DMS153 treated with DMSO at 0.1 percent for 48 hours (cell line): Measurements from ENCODE around the gene SPAG16.

Experiments used
- DNase-seq: peaks from one replicate; lab custom pipeline; 2025; ENCODE audit not compliant: unreplicated experiment; lab: John Stamatoyannopoulos, UW

The SPAG16 gene

DNA sequence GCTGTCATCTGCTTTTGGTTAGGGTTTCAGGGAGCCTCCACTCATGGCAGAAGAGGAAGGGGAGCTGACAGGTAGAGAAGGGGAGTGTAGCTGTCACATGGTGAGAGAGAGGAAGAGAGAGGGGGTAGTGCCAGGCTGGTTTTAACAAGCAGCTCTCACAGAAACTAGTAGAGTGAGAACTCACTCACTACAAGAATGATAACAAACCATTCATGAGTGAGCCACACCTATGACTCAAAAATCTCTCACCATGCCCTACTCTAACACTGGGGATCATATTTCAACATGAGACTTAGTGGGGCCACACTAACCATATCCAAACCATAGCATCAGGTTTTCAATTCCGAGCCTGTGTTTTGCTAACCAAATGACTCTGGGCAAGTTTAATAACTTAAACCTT lies 851.7 kb downstream of the SPAG16 start:
- no peak for DNase-seq

DNA sequence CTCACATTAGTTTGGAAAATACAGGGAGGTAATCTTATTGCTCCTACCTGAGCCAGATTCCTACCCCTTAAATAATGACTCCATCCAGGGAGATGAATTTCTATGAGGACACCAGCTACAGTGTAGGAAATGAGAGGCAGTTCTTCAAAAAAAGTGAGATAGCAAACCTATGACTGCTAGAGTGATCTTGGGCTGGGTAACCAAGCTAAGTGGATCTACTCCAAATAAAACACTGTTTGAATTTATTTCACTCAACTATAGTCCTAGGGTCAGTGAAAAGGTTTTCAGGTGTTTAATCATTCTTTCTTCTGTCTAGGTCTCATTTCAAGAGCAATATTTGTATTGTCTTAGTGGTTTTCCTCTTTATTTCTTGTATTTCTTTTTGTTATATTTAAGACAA lies 854.5 kb downstream of the SPAG16 start:
- no peak for DNase-seq

DNA sequence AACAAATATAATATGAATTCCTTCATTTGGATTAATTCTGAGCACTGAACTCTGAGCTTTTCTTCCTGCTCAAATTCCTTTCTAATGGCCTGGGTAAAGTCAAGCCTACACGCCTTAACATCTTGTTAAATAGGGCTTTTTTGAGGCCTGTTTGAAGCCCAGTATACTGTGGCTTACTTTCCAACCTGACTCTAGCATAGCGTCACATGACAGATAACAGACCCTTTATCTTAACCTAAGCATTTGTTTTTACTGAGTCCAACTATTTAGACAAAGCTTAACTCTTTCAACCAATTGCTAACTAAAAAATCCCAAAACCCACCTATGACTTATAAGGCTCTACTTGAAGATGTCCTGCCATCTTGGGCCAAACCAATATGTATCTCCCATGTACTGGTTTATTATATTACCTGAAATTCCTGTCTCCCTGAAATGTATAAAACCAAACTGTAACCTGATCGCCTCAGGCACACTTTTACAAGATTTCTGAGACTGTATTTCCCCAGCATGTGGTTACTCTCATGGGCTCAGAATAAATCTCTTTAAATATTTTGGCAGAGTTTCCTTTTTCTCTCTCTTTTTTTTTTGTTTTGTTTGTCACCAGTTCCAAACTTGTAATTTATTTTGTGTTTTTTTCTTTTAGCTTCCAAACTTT lies 855.5 kb downstream of the SPAG16 start:
- DNase-seq, result no peak

DNA sequence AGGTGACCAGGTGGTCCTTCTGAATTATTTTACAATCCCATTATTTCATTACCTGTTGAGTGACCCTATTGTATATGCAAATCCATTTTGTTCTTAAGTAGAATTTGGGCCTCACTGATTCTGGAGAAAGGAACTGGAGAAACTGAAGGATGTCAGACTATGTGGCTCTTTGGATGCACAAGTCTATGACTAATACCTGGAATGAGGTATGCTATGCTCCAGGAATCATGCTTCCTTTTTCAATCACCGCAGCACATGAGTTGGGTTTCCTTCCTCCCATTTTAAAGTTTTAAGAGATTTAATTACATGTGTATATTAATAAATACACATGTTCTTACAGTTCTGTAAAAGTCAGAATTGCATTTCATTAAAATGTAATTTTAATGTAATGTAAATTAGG lies 872.7 kb downstream of the SPAG16 start:
- DNase-seq, result no peak

DNA sequence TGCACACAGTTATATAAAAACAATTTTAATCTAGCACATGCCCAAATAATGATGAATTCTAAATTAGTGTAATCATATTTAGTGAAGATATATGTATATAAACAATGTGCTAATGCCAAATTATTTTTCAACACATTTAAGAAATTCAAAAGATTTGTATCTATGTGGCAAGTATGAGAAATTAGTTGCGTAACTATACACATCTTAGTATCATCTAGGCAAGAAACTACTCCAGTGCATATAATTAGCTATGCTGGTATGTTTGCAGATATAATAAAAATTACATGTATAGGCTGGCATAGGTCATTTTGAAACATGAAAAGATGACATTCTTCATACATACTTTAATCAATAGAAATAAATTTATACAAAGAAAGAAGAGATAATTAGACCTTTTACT lies 874.6 kb downstream of the SPAG16 start:
- DNase-seq, result no peak

DNA sequence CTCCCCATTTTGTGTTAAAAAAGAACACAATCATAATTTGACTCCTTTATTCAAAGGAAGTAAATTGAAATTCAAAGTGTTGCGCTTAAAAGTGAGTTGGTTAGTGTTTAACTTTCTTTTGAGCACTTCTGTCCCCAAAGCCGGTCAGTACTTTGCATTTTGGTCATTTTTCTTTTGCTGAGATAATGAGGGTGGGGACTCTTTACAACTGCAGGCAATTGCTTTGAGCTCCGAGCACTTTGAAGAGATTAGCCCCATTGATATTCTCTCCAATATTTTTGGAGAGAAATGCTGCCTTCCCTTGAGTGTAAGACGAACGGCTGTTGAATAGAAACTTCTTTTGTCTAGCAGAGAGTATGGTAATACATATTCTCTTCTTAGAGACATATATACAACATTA lies 885.0 kb downstream of the SPAG16 start:
- no peak for DNase-seq

DNA sequence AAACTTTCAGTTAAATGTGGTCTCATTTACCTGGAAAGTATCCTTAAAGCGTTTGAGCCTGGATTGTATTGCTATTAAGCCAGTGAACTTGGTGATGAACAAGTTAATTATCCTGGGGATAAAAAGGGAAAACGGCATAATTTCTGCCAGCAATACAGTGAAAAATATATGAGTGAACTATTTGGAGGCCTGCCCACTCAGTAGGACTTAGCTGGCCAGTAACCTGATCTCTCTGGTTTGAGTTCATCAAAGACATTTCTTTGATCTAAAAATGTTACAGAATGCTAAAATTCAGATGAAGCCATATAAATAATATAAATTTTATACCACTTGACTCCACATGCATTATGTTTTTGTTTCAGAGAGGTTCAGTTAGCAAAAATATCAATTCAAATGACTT lies 885.5 kb downstream of the SPAG16 start:
- DNase-seq, result no peak

DNA sequence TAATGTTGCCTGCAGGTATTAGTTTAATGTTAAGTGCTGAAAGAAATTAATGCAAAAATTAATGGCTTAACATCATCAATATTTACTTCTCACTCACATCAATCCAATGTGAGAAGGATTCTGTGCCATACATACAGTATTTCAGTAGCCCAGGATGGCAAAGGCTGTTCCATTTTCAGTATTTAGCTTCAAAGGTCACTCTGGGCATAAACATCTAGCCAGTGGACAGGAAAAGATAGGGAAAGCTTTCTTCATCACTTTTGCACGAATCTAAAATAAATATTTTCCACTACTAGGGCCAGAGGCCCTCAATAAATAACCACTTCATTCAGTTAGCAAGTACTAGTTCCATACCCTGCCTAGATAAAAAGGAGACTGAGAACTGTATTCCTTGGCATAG lies 890.3 kb downstream of the SPAG16 start:
- DNase-seq, result no peak

DNA sequence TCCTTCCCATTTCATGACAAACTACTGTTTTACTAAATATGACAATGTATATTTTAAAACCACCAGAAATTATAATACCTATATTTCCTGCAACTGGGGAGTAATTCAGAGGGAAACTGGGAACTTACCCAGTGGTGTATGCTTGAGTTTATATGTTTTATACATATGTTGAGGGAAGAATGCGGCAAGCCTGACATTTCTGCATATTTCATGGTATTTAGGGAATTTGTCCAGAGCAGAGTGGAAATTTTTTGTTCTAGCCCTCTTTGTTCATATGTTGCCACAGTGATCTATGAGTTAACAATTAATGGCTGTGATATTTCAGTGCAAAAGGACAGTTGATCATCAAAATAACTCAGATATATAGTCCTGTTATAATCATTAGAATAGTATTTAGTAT lies 895.8 kb downstream of the SPAG16 start:
- DNase-seq, result no peak

DNA sequence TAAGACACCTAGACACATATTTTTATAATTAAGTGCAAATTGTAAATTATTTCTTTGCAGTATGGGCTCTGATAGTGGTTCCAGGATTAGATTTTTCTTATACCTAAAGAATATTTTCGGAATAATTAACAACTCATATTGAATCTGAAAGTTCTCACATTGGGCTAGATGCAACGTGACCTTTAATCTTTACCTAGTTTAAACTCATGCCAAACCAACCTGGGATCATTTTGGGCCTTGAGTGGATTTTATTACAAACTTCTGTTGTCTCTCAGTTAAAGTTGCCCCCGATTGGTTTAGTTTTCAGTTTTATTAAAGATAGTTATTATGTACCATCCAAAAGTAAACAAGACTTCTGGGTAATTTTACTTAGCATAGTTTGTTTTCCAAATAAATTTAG lies 896.4 kb downstream of the SPAG16 start:
- DNase-seq, result no peak

DNA sequence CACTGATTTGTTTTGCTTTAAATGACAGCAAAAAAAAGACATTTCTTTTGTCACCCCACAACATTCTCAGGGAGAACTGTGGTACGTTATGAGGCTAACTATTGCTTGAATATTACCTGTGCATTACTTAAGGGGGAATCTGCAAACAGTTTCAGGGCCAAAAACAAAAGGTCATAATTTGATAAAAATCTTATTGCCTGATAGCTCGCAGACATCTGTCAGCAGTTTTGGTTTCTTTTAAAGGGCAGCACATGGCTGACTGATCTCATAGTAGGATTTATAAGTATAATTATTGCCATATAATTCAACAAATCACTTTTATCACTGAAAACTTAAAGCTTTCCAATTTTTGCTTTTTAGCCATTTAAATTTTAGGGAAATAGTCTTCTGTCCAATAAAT lies 900.2 kb downstream of the SPAG16 start:
- DNase-seq, result no peak

DNA sequence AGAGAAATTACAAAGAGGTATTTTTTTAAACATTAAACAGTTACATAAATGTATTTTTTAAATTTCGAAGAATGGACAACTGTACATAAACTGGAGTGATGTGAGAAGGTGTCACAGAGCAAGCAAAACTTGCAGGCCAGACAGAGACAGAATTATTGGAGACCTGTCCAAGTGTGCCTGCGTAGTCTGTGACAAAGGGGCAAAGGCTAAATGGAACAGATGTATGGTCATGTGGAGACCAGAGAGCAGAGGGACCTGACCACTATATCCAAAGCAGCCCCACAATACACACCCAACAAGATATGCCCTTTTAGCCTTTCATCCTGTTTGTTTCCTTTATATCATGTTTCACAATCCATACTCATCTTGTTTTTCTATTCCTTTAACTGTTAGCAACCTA lies 901.3 kb downstream of the SPAG16 start:
- DNase-seq, result no peak

DNA sequence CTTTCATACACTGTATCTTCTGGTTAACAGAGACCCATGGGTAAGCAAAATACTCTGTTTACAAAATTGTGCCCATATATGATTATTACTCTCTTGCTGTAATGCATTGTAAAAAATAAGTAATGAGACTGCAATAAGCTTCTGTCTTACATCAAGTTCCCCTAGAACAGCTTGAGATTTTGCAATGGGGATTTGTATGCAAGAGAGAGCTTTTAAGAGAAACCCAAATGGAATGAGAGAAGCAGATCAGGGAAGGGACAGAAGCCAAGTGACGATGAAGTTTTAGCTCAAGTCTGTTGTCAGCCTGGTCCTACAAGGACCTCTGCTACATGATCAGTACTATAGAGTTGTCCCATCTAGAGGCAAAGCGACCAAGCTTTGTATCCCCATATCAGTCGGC lies 908.4 kb downstream of the SPAG16 start:
- DNase-seq, result no peak

DNA sequence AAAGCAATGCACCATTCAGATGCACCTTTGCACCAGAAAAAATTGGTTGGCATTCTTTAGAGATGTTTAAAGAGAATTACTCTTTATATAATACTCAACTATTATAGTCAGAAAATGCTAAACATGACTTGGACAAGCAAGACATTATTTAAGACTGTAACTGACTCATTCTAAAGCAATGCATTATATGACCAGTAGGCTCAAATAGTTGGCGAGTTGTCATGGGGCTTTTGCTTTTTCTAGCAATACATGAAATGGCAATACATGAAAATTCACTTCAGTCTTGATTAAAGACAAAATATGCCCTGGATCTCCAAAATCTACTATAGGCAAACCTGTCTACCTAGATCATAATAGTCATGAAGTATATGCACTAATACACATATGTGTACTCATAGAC lies 909.7 kb downstream of the SPAG16 start:
- no peak for DNase-seq

DNA sequence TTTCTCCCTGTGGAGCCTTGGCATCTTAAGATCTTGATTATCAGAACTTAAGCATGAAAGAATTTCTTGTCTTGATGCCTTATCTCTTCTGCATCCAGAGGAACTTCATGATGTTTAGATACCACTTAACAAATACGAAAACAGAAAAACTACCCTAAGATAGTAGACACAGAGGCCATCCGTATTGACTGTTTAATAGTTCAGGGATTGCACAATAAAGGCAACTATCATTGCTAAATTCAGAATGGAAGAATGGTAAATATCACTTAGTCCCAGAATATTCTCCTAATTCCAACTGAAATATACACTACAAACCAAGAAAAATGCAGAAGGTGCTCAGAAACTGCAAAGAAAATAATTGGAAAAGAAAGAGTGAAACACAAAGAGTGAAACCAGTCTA lies 912.0 kb downstream of the SPAG16 start:
- DNase-seq, result no peak

DNA sequence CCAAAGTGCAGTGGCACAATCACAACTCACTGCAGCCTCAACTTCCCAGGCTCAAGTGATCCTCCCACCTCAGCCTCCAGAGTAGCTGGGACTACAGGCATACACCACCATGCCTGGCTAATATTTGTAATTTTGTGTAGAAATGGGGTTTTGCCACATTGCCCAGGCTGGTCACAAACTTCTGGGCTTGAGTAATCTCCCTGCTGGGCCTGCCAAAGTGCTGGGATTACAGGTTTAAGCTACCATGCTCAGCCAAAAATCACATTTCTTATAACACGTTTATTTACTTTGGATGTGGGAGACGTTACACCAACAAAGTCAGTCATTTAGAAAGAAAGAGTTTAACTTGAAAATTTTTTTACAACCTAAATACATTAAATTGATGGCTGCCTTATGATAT lies 917.6 kb downstream of the SPAG16 start:
- no peak for DNase-seq

DNA sequence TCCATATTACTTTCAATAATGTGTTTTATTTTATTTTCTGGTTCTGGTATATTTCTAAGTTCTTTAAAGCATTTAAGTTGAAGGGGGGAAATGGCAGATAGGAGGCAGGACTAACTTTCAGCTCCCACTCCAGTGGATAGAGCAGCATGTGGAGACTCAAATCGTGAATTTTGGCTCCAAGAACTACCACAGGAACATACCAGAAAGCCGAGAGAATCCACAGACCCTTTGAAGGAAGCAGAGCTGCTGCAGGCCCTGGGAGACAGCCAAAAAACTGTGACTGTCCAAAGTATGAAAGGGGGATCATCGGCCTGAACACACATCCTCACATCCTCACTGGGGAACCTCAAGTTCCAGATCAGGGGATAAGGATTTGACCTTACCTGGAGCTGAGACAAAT lies 919.0 kb downstream of the SPAG16 start:
- DNase-seq, result no peak

DNA sequence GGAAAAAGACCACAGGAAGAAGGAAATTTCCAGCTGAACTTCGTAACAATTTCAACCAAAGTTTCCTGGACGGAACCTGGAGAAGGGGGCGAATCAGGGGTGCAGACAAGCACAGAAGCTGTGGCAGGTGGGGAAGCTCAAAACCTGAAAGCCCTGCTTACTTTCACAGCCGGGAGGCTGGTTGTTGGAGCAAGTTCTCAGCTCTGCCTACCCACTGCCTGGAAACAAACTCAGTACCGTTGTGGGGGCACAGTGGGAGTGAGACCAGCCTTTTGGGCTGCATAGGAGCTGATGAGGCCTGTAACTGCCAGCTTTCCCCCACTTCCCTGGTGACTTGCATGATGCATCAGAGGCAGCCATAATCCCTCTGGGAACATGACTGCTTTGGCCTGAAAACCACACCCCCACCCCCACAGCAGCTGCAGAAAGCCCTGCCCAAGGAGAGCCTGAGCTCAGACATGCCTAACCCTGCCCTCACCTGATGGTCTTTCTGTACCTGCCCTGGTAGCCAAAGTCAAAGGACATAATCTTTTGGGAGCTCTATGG lies 919.6 kb downstream of the SPAG16 start:
- no peak for DNase-seq

DNA sequence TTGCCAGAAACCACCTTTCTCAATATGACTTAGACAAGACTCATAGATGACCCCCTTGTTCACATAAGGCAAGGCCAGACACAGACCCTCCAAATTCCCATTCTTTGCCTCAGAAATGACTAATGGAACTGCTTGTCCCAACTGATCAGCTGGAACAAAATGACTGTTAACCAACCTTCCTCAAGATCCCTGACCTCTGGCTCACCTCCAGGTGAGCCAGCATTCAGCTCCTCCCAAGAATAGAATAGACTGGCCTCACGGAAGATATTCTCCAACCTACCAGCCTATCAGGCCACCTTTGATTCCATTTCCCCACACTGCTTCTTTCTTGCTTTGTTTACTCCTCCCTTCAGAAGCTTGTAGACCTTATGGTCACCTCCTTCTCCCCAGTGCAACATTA lies 930.8 kb downstream of the SPAG16 start:
- DNase-seq, result no peak

DNA sequence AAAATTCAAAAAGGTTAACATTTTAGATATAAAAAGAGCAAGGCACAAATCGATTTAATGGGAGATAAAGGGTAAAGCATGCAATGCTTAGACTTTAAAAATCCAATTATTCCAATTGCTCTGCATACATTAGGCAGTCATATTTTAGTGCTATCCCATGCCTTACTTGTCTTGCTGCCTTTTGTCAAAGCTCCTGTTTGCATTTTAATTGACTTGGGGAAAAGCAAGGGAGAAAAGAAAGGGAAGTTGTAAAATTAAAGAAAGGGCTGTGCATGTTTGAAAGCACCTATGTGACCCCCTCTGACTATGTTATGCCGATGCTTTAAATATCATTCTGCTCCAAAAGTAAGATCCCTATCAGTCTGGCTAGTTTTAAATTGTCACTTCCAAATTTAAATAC lies 932.9 kb downstream of the SPAG16 start:
- no peak for DNase-seq

DNA sequence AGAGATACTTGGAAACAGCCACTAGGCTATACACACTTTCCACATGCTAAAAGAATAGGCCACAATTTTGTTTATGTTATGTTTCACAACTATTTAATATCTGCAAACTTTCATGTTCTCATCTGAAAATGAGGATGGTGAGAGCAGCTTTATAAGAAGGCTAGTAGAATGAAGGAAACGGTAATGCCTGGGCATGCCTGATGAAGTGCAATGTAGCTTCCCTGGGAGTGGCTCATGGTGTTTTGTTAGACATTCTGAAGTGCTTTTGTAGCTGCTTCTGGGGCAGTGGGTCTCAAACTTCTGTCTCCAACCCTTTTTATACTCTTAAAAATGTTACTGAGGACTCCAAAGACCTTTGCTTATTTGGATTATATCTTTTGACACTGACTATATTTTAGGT lies 933.3 kb downstream of the SPAG16 start:
- DNase-seq, result no peak

DNA sequence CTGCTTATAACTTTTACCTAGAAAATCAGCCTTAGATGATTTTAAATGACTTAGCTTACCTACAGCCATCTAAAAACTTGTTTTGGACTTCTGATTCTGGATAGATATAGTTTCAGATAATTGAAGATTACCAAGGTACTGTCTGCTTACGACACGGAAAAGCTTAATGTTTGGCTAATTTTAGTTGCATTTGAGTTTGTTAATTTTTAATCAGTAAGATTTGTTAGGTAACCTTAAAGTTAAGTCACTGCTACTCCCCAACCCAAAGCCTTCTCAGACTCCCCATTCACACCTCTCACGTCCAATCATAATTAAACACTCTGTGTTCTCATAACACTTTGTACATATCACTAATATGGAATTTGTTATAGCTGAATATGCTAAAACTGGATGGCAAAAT lies 936.0 kb downstream of the SPAG16 start:
- DNase-seq, result no peak

DNA sequence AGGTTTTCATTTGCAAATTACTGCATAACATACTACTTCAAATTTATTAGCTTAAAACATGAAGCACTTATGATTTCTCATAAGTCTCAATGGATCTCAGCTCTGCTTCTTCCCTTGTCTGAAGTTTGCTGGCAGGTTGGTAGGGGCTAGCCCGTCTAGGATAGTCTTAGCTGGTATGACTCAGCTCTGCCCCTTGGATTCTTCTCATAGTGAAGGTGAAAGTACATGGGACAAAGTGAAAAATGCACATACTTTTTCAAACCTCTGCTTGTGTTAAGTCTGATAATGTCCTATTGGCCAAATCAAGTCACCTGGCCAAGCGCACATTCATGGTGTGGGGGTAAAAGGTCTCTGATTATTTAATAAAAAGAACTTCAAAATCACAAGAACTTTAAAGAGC lies 941.8 kb downstream of the SPAG16 start:
- no peak for DNase-seq
